ENCODE measurements around the gene CHCHD10. TPM values are rescaled to one million over a fixed set of nuclear protein-coding genes. Genes with fewer than 3 reads are reported as not detected.

The CHCHD10 gene
- total and polyA plus RNA-seq, 2 of the 13 experiments (the other 11 are each of a cell fraction or from before 2014, with no cell fraction given) = 37.0 to 62.8 TPM

DNA sequence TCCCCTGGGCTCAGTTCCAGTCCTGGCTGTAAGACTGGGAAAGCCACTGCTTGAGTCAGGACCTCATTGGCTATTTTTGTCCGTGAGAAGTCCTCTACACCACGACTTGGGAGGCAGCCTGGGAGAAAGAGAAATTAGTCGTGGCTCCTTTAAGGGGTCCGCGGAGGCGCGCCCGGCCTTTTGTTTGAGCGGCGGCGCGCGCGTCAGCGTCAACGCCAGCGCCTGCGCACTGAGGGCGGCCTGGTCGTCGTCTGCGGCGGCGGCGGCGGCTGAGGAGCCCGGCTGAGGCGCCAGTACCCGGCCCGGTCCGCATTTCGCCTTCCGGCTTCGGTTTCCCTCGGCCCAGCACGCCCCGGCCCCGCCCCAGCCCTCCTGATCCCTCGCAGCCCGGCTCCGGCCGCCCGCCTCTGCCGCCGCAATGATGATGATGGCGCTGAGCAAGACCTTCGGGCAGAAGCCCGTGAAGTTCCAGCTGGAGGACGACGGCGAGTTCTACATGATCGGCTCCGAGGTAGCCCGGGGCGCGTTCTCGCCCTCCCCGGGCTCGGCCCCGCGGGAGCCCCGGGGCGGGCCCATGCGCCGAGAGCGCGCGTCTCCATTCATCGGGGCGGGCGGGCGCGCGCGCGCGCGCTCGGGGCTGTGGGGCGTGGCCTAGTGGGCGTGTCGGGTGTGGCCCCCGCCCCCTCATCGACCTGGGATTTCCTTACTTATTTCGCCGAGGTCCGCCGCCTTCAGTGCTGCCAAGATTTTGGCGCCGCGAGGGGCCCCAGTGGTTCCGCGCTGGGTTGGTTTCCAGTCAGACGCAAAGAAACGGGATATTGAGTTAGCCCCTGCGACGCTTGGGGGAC lies 19.2 kb upstream of the CHCHD10 start, which contains the start of gene SMARCB1 (continued):
- TF ChIP-seq NR1H2 (CRISPR knock-in tag; IDR thresholded peaks at IDR 0.05; ENCODE audit: borderline replicate concordance, low read depth) (no peak), NFIB (CRISPR knock-in tag; IDR thresholded peaks at IDR 0.05; ENCODE audit: borderline replicate concordance) (no peak), ZNF574 (CRISPR knock-in tag; IDR thresholded peaks at IDR 0.05) (no peak; the same call in 1 of the 2 replicates), ZSCAN9 (CRISPR knock-in tag; IDR thresholded peaks at IDR 0.05; ENCODE audit: borderline replicate concordance) (no peak), HOXA7 (CRISPR knock-in tag; IDR thresholded peaks at IDR 0.05) (no peak), BCL3 (CRISPR knock-in tag; IDR thresholded peaks at IDR 0.05) (peak; percentile 77; the same call in 1 of the 2 replicates), GABPA (IDR thresholded peaks at IDR 0.05; ENCODE audit: low read depth, low read length) (no peak), GABPA (CRISPR knock-in tag; IDR thresholded peaks at IDR 0.05; ENCODE audit: low read depth) (no peak), ZNF383 (CRISPR knock-in tag; IDR thresholded peaks at IDR 0.05; ENCODE audit: borderline replicate concordance) (no peak), ZNF350 (CRISPR knock-in tag; IDR thresholded peaks at IDR 0.05; ENCODE audit: borderline replicate concordance, low read depth) (no peak), SNAI1 (CRISPR knock-in tag; IDR thresholded peaks at IDR 0.05; ENCODE audit: borderline replicate concordance) (no peak), THYN1 (CRISPR knock-in tag; IDR thresholded peaks at IDR 0.05; ENCODE audit: borderline replicate concordance, low read depth) (no peak), ZNF512B (CRISPR knock-in tag; IDR thresholded peaks at IDR 0.05; ENCODE audit: borderline replicate concordance) (no peak), ZNF772 (CRISPR knock-in tag; IDR thresholded peaks at IDR 0.05) (no peak), CBX1 (IDR thresholded peaks at IDR 0.05; ENCODE audit: low read depth) (no peak), DDIT3 (CRISPR knock-in tag; IDR thresholded peaks at IDR 0.05) (no peak)
- TF ChIP-seq, protein P1, sequence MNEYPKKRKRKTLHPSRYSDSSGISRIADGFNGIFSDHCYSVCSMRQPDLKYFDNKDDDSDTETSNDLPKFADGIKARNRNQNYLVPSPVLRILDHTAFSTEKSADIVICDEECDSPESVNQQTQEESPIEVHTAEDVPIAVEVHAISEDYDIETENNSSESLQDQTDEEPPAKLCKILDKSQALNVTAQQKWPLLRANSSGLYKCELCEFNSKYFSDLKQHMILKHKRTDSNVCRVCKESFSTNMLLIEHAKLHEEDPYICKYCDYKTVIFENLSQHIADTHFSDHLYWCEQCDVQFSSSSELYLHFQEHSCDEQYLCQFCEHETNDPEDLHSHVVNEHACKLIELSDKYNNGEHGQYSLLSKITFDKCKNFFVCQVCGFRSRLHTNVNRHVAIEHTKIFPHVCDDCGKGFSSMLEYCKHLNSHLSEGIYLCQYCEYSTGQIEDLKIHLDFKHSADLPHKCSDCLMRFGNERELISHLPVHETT (CRISPR knock-in tag; conservative IDR thresholded peaks at IDR 0.05) = no peak
- TF ChIP-seq, protein P2, sequence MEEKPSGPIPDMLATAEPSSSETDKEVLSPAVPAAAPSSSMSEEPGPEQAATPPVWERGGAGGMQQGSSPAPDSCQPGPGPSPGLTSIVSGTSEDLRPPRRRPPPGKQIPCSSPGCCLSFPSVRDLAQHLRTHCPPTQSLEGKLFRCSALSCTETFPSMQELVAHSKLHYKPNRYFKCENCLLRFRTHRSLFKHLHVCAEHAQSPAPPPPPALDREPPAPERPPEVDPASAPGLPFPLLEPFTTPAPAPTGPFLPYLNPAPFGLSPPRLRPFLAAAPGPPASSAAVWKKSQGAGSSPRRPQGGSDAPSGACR (CRISPR knock-in tag; IDR thresholded peaks at IDR 0.05) = no peak
